AG04450 (cell line): Measurements from ENCODE around the gene UROS. TPM values are rescaled to one million over a fixed set of nuclear protein-coding genes. Genes with fewer than 3 reads are reported as not detected.

Experiments
- CTCF ChIA-PET: fragments of 300-600, 350-600 bp; formaldehyde crosslinking; extraction: SDS; loops from one replicate; lab custom pipeline; 2022; ENCODE audit warnings: antibody characterized with exemption, inconsistent platforms; lab: Charles Lee
- POLR2A ChIA-PET: fragments of 350-600 bp; formaldehyde crosslinking; extraction: SDS; loops from one replicate; lab custom pipeline; 2021; ENCODE audit warnings: antibody characterized with exemption, inconsistent platforms; lab: Yijun Ruan, JAX
- DNase-seq: peaks from one replicate; pipeline ENCODE4 v3.0.0-alpha.2; 2011; ENCODE audit warnings: low read depth, low spot score
- H3K27ac ChIP-seq: one replicate; pipeline ENCODE4 v1.5.1; 2012; ENCODE audit warnings: low read depth, low read length, control low read depth
- H3K27me3 ChIP-seq: one replicate; pipeline ENCODE4 v1.6.0; 2012; ENCODE audit warnings: low read length; ENCODE audit not compliant: control insufficient read depth, insufficient read depth
- H3K4me3 ChIP-seq: 2 replicates; pipeline ENCODE4 v1.5.1; 2011; ENCODE audit warnings: mild to moderate bottlenecking, low read depth, low read length, control low read depth
- H3K9me3 ChIP-seq: 2 replicates; pipeline ENCODE4 v1.5.1; 2012; ENCODE audit warnings: low read length; ENCODE audit not compliant: control insufficient read depth, insufficient read depth
- CTCF ChIP-seq: IDR thresholded peaks from 2 replicates; pipeline ENCODE4 v1.5.1; 2011; ENCODE audit warnings: low read depth, low read length, control low read depth, inconsistent platforms
- polyA plus RNA-seq: library from polyadenylated mRNA; depleted of rRNA; stranded (reverse); fragments of >200 nt; gene quantifications from 2 replicates; pipeline ENCODE4 v1.2.3, GENCODE V29; 2011

UROS gene
- polyA plus RNA-seq, 1 experiment, result 65.9 TPM

- POLR2A ChIA-PET, result no interaction called here
- no peak for DNase-seq
- CTCF ChIA-PET, result interaction anchor here (0.7 to 2.1 kb wide), 2 partner anchors 69 to 1420 kb away, joined by 4 to 11 read pairs; no protein-coding TSS in a partner anchor
- Histone ChIP-seq H3K27me3 (no peaks in the 10 kb centered on the region), H3K9me3 (no peaks in the 10 kb centered on the region), H3K27ac (no peak overlapping the region), H3K4me3 (no peak overlapping the region)
- TF ChIP-seq CTCF, result no peak
Observed at GRCh38 chr10:125865120-125865519, 42.1 kb upstream of the UROS start.

- no peak for DNase-seq
- no peaks in the 10 kb centered on the region for H3K9me3 ChIP-seq
- no peaks in the 10 kb centered on the region for H3K27me3 ChIP-seq
- H3K27ac ChIP-seq, result no peak overlapping the region
- TF ChIP-seq CTCF, result no peak
- ChIA-PET CTCF (interaction anchor here (0.7 kb wide), 1 partner anchor 10 kb away, joined by 3 read pairs; no protein-coding TSS in a partner anchor), POLR2A (no interaction called here)
- no peak overlapping the region for H3K4me3 ChIP-seq
Observed at GRCh38 chr10:125859128-125859817, 36.2 kb upstream of the UROS start.

GRCh38 chr10:125857185-125857760, 34.2 kb upstream of the UROS start:
- ChIA-PET POLR2A (no interaction called here), CTCF (no interaction called here)
- TF ChIP-seq CTCF, result no peak
- no peak overlapping the region for H3K4me3 ChIP-seq
- H3K9me3 ChIP-seq, result no peaks in the 10 kb centered on the region
- H3K27me3 ChIP-seq, result no peaks in the 10 kb centered on the region
- no peak for DNase-seq
- H3K27ac ChIP-seq, result no peak overlapping the region

GRCh38 chr10:125852487-125852886, 29.4 kb upstream of the UROS start:
- no peak for DNase-seq
- ChIA-PET POLR2A (no interaction called here), CTCF (no interaction called here)
- no peaks in the 10 kb centered on the region for H3K27me3 ChIP-seq
- H3K27ac ChIP-seq, result no peak overlapping the region
- no peaks in the 10 kb centered on the region for H3K9me3 ChIP-seq
- no peak overlapping the region for H3K4me3 ChIP-seq
- TF ChIP-seq CTCF, result no peak
